Nephron progenitor cell (in vitro differentiated cells): ENCODE results near the gene ZSCAN16.

ENCODE experiments used
- DNase-seq: peaks from one replicate; pipeline ENCODE4 v3.0.0; 2021
- H3K27ac Mint-ChIP-seq: 2 replicates; pipeline ENCODE4 v1.8.0; 2021; ENCODE audit warnings: mild to moderate bottlenecking, moderate library complexity, mixed read lengths
- H3K27me3 Mint-ChIP-seq: 2 replicates; pipeline ENCODE4 v1.8.0; 2021; ENCODE audit warnings: mild to moderate bottlenecking, low read depth, mixed read lengths; ENCODE audit not compliant: poor library complexity
- H3K36me3 Mint-ChIP-seq: 2 replicates; pipeline ENCODE4 v1.8.0; 2021; ENCODE audit warnings: low read depth, mixed read lengths
- H3K4me1 Mint-ChIP-seq: 2 replicates; pipeline ENCODE4 v1.8.0; 2021; ENCODE audit warnings: mixed read lengths
- H3K4me3 Mint-ChIP-seq: 2 replicates; pipeline ENCODE4 v1.8.0; 2021; ENCODE audit warnings: mild to moderate bottlenecking, moderate library complexity, mixed read lengths
- H3K9me3 Mint-ChIP-seq: 2 replicates; pipeline ENCODE4 v1.8.0; 2021; ENCODE audit warnings: mild to moderate bottlenecking, moderate library complexity, mixed read lengths
- CTCF ChIP-seq: fragments of 200-600 bp; sonication (generic); IDR thresholded peaks from 2 replicates; pipeline ENCODE4 v1.5.0; 2021; ENCODE audit warnings: antibody characterized with exemption

The ZSCAN16 gene

GRCh38 chr6:28158318-28158717 lies 33.9 kb downstream of the ZSCAN16 start:
- Mint-ChIP-seq H3K4me3 (no peak overlapping the region), H3K27ac (no peak overlapping the region), H3K4me1 (peaks cover 12% of the 10 kb centered on the region), H3K27me3 (peaks cover 8% of the 10 kb centered on the region), H3K36me3 (peaks cover 85% of the 10 kb centered on the region), H3K9me3 (peaks cover 27% of the 10 kb centered on the region)
- TF ChIP-seq CTCF: no peak
- DNase-seq: no peak

- H3K27ac Mint-ChIP-seq: no peak overlapping the region
- DNase-seq: no peak
- peaks cover 11% of the 10 kb centered on the region for H3K27me3 Mint-ChIP-seq
- TF ChIP-seq CTCF: no peak
- H3K4me1 Mint-ChIP-seq: peaks cover 12% of the 10 kb centered on the region
- H3K4me3 Mint-ChIP-seq: no peak overlapping the region
- H3K9me3 Mint-ChIP-seq: peaks cover 21% of the 10 kb centered on the region
- H3K36me3 Mint-ChIP-seq: peaks cover 77% of the 10 kb centered on the region
These were observed 34.7 kb downstream of the ZSCAN16 start for GRCh38 chr6:28159029-28159607.

DNA sequence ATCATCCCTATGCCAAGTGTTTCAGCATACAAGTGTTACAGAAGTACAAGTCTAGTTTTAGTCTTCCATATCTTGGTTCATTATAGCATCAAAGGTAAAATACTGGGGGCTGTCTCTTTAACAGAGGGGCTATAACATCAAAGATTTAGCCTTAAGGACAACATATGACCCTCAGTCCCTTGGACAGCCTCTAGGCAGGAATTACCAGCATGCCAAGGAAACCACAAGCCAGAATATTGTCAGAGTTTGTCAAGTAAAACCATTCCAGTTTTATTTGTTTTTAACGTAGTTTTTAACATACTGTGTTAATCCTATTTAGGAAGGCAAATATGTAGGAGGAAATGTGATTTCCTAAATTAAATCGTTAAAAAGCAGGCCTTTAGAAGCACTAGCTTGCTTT lies 35.8 kb downstream of the ZSCAN16 start:
- Mint-ChIP-seq H3K4me1 (peaks cover 12% of the 10 kb centered on the region), H3K36me3 (peaks cover 66% of the 10 kb centered on the region), H3K27me3 (peaks cover 17% of the 10 kb centered on the region), H3K4me3 (no peak overlapping the region), H3K9me3 (peaks cover 18% of the 10 kb centered on the region), H3K27ac (no peak overlapping the region)
- no peak for TF ChIP-seq CTCF
- no peak for DNase-seq

DNA sequence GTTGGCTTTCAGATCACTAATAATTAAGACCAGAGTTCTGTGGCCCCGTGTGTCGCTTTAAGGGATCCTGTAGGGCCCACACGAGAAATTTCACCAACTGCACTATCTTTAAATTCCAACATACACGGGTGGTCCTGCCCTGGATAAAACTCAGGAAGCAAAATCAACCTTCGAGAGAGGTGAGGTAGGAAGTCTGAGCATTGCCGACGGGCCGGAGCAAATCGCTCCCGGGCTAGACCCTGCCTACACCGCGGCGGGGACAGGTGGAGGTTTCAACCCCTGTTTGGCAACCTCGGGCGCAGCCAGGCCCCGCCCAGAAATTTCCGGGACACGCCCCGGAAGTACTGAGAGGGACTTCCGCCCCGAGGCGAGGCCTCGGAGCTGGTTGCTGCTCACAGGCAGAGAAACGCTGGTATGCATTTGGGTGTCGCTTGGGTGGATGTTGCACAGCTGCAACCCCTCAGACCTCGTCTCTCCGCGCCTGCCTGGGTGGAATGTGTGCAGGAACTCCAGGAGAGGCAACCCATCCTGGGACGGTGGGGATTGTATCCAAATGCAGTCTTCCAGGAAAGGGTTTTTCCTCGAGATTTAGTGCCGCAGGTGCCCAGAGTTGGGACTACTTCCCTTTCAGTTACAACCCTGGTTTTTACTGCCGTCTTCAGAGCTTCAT lies 37.1 kb downstream of the ZSCAN16 start:
- Mint-ChIP-seq H3K27me3 (peaks cover 18% of the 10 kb centered on the region), H3K4me3 (peak overlapping the region; percentile 81)
- no peak for TF ChIP-seq CTCF

DNA sequence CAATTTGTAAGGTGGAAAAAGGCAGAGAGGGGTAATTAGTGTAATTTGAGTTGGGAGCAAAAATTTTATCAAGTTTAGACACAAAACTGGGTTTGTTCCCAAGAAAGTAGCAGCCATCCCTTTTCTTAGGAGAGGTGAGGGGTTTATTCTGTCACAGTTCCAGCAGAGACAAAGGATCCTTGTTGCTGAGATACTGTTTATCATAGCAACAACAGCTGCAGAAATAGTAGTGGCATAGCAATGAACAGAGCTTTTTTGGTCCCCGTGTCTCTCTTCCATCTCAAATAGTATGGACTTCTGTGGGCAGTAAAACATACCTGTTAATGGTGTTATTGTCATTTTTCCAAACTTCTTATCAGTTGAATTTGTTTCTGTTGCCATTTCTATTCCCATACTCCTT lies 41.2 kb downstream of the ZSCAN16 start:
- Mint-ChIP-seq H3K4me3 (no peak overlapping the region), H3K27me3 (peaks cover 21% of the 10 kb centered on the region), H3K4me1 (peaks cover 12% of the 10 kb centered on the region), H3K27ac (no peak overlapping the region), H3K36me3 (peaks cover 29% of the 10 kb centered on the region), H3K9me3 (peaks cover 14% of the 10 kb centered on the region)
- DNase-seq: no peak
- TF ChIP-seq CTCF: no peak

More for the DNA sequence above, 37.1 kb downstream of the ZSCAN16 start:
- Mint-ChIP-seq H3K27ac (no peak overlapping the region), H3K36me3 (peaks cover 53% of the 10 kb centered on the region), H3K9me3 (peaks cover 18% of the 10 kb centered on the region), H3K4me1 (peaks cover 12% of the 10 kb centered on the region)
- peak; percentile 80 for DNase-seq

DNA sequence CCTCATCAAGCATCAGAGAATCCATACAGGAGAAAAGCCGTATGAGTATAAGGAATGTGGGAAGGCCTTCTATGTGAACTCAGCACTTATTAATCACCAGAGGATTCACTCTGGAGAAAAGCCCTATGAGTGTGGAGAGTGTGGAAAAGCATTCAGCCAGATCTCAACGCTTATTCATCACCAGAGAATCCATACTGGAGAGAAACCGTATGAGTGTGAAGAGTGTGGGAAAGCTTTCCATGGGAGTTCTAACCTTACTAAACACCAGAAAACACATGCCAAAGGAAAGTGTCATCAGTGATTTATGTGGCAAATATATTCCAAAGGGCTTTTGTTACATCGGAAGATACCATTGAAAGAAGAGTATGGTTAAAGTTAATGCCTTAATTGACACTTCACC lies 42.7 kb downstream of the ZSCAN16 start:
- peaks cover 31% of the 10 kb centered on the region for H3K36me3 Mint-ChIP-seq

More for the DNA sequence above, 42.7 kb downstream of the ZSCAN16 start:
- Mint-ChIP-seq H3K4me1 (peaks cover 4% of the 10 kb centered on the region), H3K9me3 (peaks cover 5% of the 10 kb centered on the region), H3K4me3 (no peak overlapping the region), H3K27me3 (peaks cover 24% of the 10 kb centered on the region), H3K27ac (no peak overlapping the region)
- no peak for DNase-seq
- no peak for TF ChIP-seq CTCF
